IPS-11a (cell line): ENCODE measurements around the gene HS3ST4.

ENCODE experiments used
- H3K4me3 ChIP-seq: one replicate; pipeline ENCODE4 v1.5.1; 2013; ENCODE audit warnings: low read depth, low read length, control low read depth

HS3ST4 gene

DNA sequence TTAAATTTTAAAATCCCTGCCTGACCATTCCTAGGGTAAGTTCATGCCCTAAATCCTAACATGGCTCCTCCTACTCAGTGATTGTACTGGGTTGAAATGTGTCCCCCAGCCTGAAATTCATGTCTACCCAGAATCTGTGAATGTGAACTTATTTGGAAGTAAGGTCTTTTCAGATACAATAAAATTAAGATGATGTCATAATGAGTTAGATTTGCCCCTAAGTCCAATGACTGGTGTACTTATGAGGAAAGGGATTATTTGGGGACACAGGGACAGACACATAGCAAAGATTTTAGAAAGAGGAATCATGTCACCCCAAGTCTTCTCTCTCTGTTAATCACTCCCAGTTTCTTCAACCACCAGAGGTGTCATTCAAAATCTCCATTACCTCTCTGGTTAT, 185.3 kb downstream of the HS3ST4 start:
- no peak overlapping the region for H3K4me3 ChIP-seq

DNA sequence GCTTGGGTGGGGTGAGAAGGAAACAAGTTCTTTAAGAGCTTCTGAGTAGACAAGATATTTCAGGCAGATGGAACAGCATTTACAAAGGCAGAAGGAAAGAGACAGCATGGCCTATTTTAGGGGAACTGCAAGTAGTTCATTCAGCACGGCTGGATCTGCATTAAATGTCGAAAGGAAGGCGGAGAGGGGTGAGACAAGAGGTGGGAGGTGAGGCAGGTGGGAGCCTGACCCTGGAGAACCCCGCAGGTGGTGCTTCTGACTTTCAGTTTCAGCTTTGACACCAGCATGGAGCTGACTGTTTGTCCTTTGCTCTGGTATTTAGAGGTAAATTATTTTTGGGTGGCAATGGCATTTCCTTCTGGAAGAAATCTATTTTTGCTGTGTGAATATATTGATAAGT, 194.8 kb downstream of the HS3ST4 start:
- H3K4me3 ChIP-seq = no peak overlapping the region

DNA sequence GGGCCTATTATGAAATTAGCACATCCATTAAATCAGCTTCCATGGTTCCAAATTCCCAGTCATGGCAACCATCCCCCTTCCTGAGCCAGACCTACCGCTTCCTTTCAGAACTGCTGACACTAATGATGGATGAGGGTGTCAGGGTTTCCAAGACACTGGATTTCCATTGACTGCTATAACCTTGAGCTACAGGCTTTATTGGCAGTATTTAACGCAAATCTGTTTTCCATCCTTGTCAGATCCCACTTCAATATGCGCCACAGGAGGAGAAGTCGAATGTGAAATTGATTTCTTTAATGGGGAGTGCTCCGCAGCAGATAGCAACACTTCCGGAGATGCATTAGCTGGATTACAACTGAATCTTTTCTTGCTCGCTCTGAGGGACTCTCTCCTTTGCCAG, 197.1 kb downstream of the HS3ST4 start:
- H3K4me3 ChIP-seq = no peak overlapping the region

DNA sequence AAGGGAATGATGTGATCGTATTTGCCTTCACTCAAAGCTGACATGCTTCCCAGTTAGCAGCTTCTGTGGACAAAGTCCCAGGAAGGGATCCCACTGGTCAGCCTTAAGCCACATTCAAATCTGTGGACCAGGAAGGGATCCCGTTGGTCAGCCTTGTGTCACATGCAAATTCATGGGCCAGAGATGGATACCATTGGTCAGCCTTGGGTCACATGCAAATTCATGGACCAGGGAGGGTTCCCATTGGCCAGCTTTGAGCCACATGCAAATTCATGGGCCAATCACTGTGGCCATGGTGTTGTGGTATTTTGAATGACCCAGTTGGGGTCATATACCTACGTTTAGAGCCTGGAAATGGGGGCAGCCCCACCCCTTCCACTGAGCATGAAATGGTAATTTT, 201.6 kb downstream of the HS3ST4 start:
- H3K4me3 ChIP-seq = no peak overlapping the region

DNA sequence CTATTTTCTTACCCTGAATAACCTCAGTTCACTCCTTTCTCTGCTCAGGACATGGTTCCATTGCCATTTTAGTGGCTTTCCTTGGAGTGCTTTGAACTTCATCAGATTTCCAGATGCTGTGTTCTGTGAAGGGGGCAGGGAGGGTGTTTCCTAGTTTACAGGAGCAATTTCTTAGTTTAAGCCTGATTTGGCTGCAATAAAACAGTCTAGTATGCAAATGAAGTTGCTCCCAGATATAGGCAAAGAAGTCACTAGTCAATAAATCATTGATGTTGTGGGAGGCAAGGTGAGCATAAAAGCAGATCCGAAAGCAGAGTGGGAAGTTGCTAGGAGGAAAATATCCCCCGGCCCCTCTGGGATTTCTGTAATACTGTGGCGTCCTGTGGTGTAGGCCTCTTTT, 202.3 kb downstream of the HS3ST4 start:
- H3K4me3 ChIP-seq = no peak overlapping the region

DNA sequence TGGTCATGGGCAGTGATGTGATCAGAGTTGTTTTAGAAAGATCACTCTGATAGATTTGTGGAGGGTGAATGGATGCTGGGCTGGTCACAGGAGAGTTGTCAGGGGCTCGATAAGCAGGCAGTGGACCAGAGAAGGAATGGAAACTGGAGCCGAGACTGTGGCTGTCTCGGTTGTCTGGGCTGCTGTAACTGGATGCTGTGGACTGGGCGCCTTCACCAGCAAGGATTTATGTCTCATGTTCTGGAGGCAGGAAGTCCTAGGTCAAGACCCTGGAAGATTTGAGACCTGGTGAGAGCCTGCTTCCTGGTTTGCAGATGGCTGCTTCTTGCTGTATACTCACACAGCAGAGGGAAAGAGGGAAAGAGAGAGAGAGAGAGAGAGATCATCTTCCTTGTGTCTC, 203.6 kb downstream of the HS3ST4 start:
- no peak overlapping the region for H3K4me3 ChIP-seq

DNA sequence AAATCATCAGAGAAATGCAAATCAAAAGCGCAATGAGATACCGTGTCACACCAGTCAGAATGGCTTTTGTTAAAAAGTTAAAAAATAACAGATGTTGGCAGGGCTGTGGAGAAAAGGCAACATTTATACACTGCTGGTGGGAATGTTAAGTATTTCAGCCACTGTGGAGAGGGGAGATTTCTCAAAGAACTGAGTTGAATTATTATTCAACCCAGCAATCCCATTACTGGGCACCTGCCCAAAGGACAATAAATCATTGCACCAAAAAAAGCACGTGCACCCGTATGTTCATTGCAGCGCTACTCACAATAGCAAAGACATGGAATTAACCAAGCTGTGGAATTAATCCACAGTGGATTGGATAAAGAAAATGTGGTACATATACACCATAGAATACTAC, 204.7 kb downstream of the HS3ST4 start:
- H3K4me3 ChIP-seq = no peak overlapping the region

DNA sequence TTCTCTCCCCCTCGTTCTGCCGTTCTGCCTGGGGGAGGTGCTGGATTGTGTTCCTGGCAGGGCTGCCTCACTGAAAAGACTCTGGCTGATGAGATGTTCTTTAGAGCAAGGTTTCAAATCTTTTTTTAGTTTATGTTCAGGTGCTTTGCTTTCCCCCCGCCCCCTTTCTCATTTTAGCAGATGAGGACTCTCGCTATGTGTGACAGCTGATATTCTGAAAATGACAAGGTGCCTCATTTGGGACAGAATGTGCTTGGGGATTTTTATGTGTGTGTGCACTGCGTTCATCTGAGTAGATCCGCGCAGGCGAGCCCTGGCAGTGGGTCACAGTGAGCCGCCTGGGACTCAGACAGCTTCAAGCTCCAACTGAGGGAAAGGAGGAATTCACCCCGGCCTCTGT, 205.9 kb downstream of the HS3ST4 start:
- no peak overlapping the region for H3K4me3 ChIP-seq

DNA sequence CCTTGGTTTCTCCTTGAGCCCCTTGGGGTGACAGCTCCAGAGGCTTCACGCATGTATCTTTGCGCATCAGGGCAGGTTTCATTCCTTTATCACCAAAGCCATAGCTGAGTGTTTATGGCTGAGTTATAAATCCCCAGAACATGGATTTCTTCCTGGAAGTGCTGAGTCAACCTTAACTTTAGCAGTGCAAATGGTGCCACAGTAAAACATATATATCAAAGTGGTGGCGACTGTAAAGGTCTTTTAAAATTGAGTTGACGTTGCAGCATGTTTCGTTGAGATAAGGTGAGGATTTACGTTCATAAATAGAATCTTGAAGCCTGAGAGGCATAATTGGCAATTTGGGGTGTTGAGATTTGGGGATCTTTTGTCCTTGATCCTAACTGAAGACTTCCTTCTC, 214.1 kb downstream of the HS3ST4 start:
- H3K4me3 ChIP-seq = no peak overlapping the region

DNA sequence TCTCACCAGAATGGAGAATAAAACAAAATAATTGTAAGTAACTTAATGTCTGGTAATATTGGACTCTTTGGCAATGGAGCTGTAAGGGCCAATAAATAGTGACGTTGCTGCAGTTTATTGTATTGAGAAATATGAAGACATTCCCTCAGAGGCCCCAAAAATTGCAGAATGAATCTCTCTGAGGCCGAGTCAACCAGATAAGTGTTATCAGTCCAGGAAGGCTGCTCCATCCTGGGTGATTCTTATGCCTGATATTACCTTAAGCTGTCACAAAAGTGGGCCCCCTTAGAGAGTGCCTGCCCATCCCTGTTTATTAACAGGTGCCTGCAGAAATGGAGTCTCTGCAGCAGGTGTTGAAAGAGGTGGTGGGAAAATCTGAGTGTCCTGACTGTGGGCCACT, 219.2 kb downstream of the HS3ST4 start:
- no peak overlapping the region for H3K4me3 ChIP-seq

DNA sequence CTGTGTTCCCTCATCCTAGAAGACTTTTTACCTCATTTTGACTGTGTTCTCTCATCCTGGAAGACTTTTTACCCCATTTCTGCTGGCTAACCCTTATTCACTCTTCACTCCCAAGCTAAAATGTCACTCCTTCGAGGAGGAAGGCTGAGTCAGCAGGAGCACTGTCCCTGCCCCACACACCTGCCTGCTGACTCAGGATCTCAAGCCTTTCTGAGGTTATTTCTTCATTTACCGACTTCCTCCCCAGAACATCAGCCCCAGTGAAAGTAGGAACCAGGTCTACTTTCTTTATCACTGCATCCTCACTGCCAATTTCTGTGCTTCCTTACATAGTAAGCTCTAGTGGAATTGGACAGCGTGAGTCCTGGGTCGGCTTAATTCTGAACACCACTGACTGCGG, 220.6 kb downstream of the HS3ST4 start:
- no peak overlapping the region for H3K4me3 ChIP-seq

DNA sequence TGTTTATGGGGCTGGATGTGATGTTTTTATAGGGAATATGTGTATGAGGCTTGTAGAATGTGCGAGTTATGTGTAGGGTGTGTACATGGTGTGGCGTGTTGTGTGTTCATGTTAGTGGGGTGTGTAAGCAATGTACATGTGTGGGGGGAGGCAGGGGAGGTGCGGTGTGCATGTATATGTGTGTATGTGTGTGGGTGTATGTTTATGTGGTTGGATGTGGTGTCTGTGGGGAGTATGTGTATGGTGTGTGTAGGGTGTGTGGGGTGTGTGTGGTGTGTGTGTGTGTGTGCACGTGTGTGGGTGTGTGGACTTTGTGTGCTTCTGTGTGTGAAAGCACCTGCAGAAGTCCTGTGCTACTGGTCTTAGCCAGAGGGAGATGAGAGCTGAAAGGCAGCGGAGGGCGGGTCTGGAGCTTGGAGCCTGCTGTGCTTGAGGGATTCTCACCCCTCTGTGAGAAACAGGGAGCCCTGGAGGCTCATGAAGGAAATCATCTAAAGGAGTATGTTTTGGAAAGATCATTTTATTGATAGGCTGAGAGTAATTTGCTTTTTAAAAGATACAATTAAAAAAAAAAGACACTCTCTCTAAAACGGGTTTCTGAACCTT, 222.7 kb downstream of the HS3ST4 start:
- no peak overlapping the region for H3K4me3 ChIP-seq

DNA sequence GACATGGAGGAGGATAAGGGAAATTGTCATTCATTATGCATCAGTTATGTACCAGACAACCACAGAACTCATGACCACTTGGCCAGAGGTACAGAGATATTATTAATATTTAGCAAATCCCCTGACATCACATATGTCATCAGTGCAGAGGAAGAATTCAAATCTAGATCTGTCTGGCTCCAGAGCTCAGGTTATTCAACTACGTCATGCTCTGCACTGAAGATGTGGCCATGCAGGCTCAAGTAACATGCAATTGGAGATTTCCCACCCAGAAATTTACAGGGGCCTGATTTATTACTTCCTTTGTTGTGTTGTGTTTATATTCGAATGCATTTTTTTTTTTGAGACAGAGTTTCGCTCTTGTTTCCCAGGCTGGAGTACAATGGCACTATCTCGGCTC, 224.3 kb downstream of the HS3ST4 start:
- H3K4me3 ChIP-seq = no peak overlapping the region

DNA sequence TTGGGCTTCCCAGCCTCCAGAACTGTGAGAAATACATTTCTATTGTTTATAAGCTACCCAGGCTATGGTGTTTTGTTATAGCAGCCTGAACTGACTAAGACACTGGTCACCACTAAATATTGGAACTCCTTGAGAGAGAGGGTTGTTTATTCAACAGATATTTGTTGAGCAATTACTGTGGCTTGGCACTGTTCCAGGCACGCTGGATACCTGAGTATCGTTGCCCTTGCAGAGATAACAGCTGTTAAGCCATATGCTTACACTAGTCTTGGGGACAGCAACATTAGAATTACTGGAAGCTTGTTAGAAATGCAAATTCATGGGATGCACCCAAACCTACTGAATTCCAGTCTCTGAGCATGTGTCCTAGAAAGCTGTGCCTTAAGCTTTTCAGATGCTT, 230.7 kb downstream of the HS3ST4 start:
- no peak overlapping the region for H3K4me3 ChIP-seq

DNA sequence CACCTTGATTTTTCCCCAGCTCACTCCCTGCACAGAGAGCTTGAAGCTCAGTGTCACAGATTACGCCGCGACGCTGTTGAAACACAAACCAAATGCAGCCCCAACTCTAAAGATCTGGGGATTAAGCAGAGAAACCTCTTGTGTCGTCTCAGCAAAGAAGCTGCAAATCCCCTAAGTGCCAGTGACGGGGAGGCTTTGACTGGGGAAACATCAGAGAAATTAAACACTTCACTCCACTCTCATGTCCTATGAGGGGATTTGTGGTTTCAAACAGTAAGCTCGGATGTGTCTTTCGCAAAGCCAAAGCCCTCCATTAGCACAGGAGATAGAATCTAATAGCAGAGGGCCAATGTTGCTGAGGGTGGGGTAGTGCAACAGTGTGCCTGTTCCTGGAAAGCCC, 233.7 kb downstream of the HS3ST4 start:
- H3K4me3 ChIP-seq = no peak overlapping the region

DNA sequence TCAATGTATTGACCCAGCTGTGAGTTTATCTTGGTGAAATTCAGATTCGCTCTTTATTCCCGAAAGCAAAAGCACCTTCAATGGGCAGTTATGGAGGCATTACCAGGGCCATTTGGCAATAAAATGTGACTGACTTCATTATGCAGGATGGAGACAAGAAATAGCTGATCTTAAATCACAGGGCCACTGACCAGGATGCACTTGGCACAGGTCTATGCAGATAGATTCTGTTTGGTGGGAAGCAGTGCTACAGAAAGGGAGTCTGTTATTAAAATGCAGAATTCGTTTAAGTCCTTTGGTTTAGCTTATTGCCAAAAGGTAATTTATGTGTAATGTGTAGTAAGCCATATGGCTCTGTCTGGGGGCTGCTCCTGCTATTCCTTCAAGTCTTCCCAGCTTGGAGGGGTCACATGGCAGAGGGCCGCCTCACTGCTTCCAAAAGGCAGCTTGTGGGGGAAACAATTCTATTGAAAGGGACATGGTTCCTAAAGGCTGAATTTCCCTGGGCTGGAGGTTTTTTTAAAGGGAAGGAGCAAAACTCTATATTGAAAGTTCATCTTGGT, 239.8 kb downstream of the HS3ST4 start:
- no peak overlapping the region for H3K4me3 ChIP-seq

DNA sequence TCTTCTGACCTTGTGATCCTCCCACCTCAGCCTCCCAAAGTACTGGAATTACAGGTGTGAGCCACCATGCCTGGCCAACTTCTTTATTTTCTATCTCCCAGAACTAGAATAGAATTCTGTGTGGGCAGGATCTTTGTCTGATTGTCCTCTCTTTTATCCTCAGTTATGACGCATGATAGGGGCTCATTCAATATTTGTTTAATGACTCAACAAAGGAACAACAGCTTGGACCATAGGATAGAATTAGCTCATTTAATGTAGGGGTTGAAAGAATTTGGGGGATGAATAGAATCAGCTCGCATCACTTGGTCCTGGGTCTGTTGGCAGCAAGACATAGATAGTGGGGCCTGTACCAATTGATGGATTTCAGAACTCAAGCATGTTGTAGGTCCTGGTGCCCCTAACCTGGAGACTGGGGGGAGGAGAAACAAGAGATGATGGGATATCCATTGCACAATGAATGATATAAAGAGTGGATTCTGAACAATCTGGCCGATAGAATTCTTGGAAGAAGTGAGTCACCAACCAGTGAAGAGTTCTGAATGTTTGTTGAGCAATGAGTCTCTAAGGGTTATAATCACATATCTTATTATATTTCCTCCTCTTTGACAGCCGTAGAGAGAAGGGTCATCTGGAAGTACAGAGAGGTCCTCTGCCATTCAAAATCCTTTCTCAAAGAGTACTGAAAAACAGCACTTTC, 250.2 kb downstream of the HS3ST4 start:
- no peak overlapping the region for H3K4me3 ChIP-seq

DNA sequence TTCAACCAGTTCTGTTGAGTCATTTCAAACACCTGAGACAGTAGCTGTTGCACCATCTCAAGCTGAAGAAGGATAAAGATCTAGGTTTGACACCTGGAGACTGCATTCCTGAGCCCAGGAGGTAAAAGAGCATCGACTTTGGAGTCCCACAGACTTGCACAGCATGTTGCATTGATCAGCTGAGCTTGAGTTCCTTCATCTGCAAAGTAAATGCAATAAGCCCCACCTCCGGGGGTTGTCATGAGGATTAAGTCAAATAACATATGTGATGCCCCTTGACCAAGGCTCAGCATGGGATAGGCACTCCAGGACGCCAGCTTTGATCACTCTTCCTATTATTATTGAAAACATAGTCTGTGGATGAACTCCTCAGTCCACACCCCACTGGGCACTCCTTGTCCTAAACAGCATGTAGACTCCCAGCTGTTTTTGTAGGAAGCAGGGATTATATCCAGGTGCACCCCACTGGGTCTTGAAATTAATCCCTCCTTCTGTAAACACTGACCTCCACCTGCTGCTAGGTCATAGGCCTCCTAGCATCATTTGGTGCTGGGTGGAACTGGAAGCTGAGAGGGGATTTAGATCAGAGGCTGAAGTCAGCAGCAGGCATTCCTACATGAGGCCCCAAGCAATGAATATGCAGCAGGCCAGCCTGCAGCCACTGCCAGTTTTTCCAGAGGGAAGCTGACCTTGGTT, 259.0 kb downstream of the HS3ST4 start:
- H3K4me3 ChIP-seq = no peak overlapping the region

DNA sequence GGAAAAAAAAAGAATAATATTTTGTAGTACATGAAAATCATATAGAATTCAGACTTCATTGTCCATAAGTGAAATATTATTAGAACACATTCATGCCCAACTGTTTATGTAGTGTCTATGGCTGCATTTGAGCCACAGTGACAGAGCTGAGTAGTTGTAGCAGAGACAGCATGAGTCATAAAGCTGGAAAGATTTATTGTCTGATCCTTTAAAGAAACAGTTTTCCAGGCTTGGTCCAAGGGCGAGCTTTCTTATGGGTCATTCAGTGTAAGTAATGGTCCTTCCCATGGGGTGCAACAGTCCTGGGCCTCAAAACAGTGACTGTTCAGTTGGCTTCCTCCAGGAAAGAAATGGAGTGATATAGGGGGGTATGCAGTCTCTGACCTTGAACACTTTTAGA, 260.2 kb downstream of the HS3ST4 start:
- no peak overlapping the region for H3K4me3 ChIP-seq

DNA sequence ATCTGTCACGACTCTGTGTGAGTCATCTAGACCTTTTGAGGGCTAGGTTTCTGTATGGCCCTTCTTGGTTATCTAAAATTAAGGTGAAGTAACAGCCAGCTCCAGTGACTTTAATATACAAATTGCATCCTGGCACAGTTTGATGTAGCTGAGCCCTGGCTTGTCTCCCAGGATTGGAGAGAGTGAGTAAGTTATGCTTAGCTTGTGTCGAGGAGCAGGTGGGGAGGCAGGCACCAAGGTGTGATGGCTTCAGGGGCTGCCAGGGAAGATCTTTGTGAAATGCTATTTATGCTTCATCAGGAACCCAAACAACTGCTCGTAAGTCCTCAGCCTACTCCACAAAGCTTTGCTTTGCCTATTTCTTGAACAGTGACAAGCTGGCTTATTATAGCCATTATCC, 261.2 kb downstream of the HS3ST4 start:
- H3K4me3 ChIP-seq = no peak overlapping the region

DNA sequence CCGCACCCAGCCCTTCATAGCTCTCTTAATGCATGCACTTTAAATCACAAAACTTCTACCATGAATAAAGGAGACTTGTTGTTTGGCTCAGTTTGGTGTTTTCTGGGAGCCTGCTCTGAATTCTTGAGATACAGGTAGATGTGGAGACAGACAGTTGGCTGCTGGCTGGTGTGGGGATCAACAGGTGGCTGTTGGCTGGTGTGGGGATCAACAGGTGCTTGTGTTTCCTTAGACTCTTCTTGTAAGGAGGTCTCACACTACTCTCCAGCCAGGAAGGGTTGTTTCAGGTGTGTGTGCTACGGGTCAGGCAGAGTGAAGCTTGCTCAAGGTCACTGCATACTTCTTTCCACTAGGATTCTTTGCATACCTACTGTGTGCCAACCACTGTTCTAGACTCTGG, 265.9 kb downstream of the HS3ST4 start:
- no peak overlapping the region for H3K4me3 ChIP-seq

DNA sequence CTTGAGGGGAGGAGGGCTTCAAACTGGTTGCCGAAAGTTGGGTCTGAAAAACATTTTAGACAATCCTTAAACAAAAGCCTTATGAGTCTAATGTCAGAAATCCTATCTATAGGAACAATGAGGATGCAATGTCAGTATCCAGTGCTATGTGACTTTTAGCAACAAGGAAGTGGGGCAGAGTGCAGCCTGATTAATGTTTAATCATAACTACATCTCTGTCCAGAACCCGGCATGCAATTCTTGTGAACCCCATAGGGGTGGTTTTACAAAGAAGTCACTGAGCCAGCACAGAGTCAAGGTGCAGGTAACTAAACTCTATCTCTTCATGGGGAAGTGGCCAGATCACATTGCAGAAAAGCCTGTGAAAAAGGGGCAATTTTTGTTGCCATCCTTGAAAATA, 267.5 kb downstream of the HS3ST4 start:
- no peak overlapping the region for H3K4me3 ChIP-seq
